ENCODE results near the gene LAMA5. TPM values are rescaled to one million over a fixed set of nuclear protein-coding genes. Genes with fewer than 3 reads are reported as not detected.

LAMA5 gene
- total RNA-seq, 2 experiments from 2014 or later = 0.16 to 0.78 TPM

- POLR2A ChIA-PET = no interaction called here
- H3K27ac ChIP-seq (ENCODE audit: low read depth in 1 of 2, low read length in 2 of 2) = no peak overlapping the region
- peaks cover 0 to 11% of the 10 kb centered on the region in 2 experiments for H3K9me3 ChIP-seq (ENCODE audit: control insufficient read depth in 1 of 2, insufficient read depth in 1 of 2, low read length in 2 of 2)
- Mint-ChIP-seq H3K4me3 (no peak overlapping the region), H3K36me3 (ENCODE audit: low read depth) (peaks cover 1% of the 10 kb centered on the region), H3K27me3 (no peaks in the 10 kb centered on the region), H3K27ac (no peak overlapping the region), H3K4me1 (ENCODE audit: low read depth) (peaks cover 14% of the 10 kb centered on the region), H3K9me3 (no peaks in the 10 kb centered on the region)
- ATAC-seq (ENCODE audit: poor library complexity) (no peak), DNase-seq (no peak)
- peaks cover 26% of the 10 kb centered on the region for H3K4me1 ChIP-seq (ENCODE audit: insufficient read depth, low read length)
- H3K27me3 ChIP-seq (ENCODE audit: control insufficient read depth in 1 of 2, insufficient read depth in 2 of 2, low read length in 2 of 2) = no peaks in the 10 kb centered on the region
- no peak for TF ChIP-seq CTCF (IDR thresholded peaks at IDR 0.05)
- peaks cover 2% of the 10 kb centered on the region for H3K36me3 ChIP-seq (ENCODE audit: insufficient read depth, low read length)
- intact Hi-C loops (cut with DNase I, micrococcal nuclease) = loop anchor here in 1 of 2 experiments (5.0 kb wide), 1 partner anchor 220 kb away; the partner anchor contains the start of gene MTG2
- CTCF ChIA-PET = no interaction called here
- no peak overlapping the region for H3K4me3 ChIP-seq (ENCODE audit: low read length)
These were observed 35.5 kb upstream of the LAMA5 start for GRCh38 chr20:62402456-62403150.

- Mint-ChIP-seq H3K27me3 (no peaks in the 10 kb centered on the region), H3K4me1 (ENCODE audit: low read depth) (peaks cover 14% of the 10 kb centered on the region), H3K36me3 (ENCODE audit: low read depth) (peaks cover 7% of the 10 kb centered on the region), H3K9me3 (no peaks in the 10 kb centered on the region), H3K27ac (no peak overlapping the region), H3K4me3 (no peak overlapping the region)
- H3K27me3 ChIP-seq (ENCODE audit: control insufficient read depth in 1 of 2, insufficient read depth in 2 of 2, low read length in 2 of 2) = no peaks in the 10 kb centered on the region
- H3K4me1 ChIP-seq (ENCODE audit: insufficient read depth, low read length) = peaks cover 18% of the 10 kb centered on the region
- H3K9me3 ChIP-seq (ENCODE audit: control insufficient read depth in 1 of 2, insufficient read depth in 1 of 2, low read length in 2 of 2) = peaks cover 0 to 12% of the 10 kb centered on the region in 2 experiments
- ChIA-PET CTCF (no interaction called here), POLR2A (no interaction called here)
- H3K36me3 ChIP-seq (ENCODE audit: insufficient read depth, low read length) = peaks cover 2% of the 10 kb centered on the region
- H3K27ac ChIP-seq (ENCODE audit: low read depth in 1 of 2, low read length in 2 of 2) = no peak overlapping the region
- H3K4me3 ChIP-seq (ENCODE audit: low read length) = no peak overlapping the region
- no peak for DNase-seq
- intact Hi-C loops (cut with DNase I, micrococcal nuclease) = loop anchor here in 1 of 2 experiments (5.0 kb wide), 1 partner anchor 219 kb away; the partner anchor contains the start of gene MTG2
- TF ChIP-seq CTCF (IDR thresholded peaks at IDR 0.05) = no peak
- no peak for ATAC-seq (ENCODE audit: poor library complexity)
These were observed 34.2 kb upstream of the LAMA5 start for GRCh38 chr20:62401331-62401779.

- DNase-seq = no peak
- intact Hi-C loops (cut with DNase I, micrococcal nuclease) = loop anchor here in 1 of 2 experiments (5.0 kb wide), 1 partner anchor 218 kb away; the partner anchor contains the start of gene MTG2
- no peaks in the 10 kb centered on the region for H3K27me3 ChIP-seq (ENCODE audit: control insufficient read depth in 1 of 2, insufficient read depth in 2 of 2, low read length in 2 of 2)
- Mint-ChIP-seq H3K27me3 (no peaks in the 10 kb centered on the region), H3K4me1 (ENCODE audit: low read depth) (peaks cover 6% of the 10 kb centered on the region), H3K4me3 (no peak overlapping the region), H3K36me3 (ENCODE audit: low read depth) (peaks cover 8% of the 10 kb centered on the region), H3K27ac (no peak overlapping the region), H3K9me3 (no peaks in the 10 kb centered on the region)
- peaks cover 10% of the 10 kb centered on the region for H3K4me1 ChIP-seq (ENCODE audit: insufficient read depth, low read length)
- no peak overlapping the region for H3K4me3 ChIP-seq (ENCODE audit: low read length)
- H3K27ac ChIP-seq (ENCODE audit: low read depth in 1 of 2, low read length in 2 of 2) = no peak overlapping the region
- POLR2A ChIA-PET = no interaction called here
- peaks cover 2% of the 10 kb centered on the region for H3K36me3 ChIP-seq (ENCODE audit: insufficient read depth, low read length)
- peaks cover 0 to 12% of the 10 kb centered on the region in 2 experiments for H3K9me3 ChIP-seq (ENCODE audit: control insufficient read depth in 1 of 2, insufficient read depth in 1 of 2, low read length in 2 of 2)
- TF ChIP-seq CTCF (IDR thresholded peaks at IDR 0.05) = no peak
- CTCF ChIA-PET = no interaction called here
- ATAC-seq (ENCODE audit: poor library complexity) = no peak
These were observed 33.4 kb upstream of the LAMA5 start for GRCh38 chr20:62400541-62400940.
